SK-N-SH (cell line): ENCODE measurements around the gene TEX52. TPM values are rescaled to one million over a fixed set of nuclear protein-coding genes. Genes with fewer than 3 reads are reported as not detected.

ENCODE experiments used
- CTCF ChIA-PET: fragments of 300-600, 350-600 bp; formaldehyde crosslinking; extraction: SDS; loops from one replicate; lab custom pipeline; 2021; lab: Yijun Ruan, JAX
- POLR2A ChIA-PET: fragments of 350-600 bp; sonication (Branson Sonifier 250); formaldehyde crosslinking; extraction: SDS; loops from one replicate; lab custom pipeline; 2020; ENCODE audit warnings: antibody characterized with exemption, inconsistent platforms; lab: Yijun Ruan, JAX
- DNase-seq: peaks from one replicate; pipeline ENCODE4 v3.0.0; 2012
- H2AFZ ChIP-seq: fragments of 200-600 bp; sonication (generic); 2 replicates; pipeline ENCODE4 v1.8.1; 2016; ENCODE audit warnings: antibody characterized with exemption, mild to moderate bottlenecking, low read depth
- H3F3A ChIP-seq: fragments of 200-600 bp; sonication (generic); replicated peaks from 2 replicates; pipeline ENCODE3; 2016; ENCODE audit warnings: antibody characterized with exemption, mild to moderate bottlenecking; ENCODE audit not compliant: insufficient read depth
- H3K27ac ChIP-seq, 2 experiments: fragments of 200-500 bp in 1 of 2; fragments of 200-600 bp in 1 of 2; sonication (Bioruptor generic) in 1 of 2; sonication (generic), shearing (Covaris generic) in 1 of 2; 2 replicates each; pipeline versions ENCODE4 v1.5.1 to v1.6.1; 2014 to 2016; ENCODE audit warnings: low read depth in 2 of 2, inconsistent platforms in 1 of 2, low read length in 1 of 2, mild to moderate bottlenecking in 1 of 2, mixed read lengths in 1 of 2
- H3K27me3 ChIP-seq: fragments of 200-600 bp; sonication (generic), shearing (Covaris generic); 2 replicates; pipeline ENCODE4 v1.6.1; 2016; ENCODE audit warnings: mixed run types; ENCODE audit not compliant: insufficient read depth
- H3K36me3 ChIP-seq, 2 experiments: fragments of 200-500 bp in 1 of 2; fragments of 200-600 bp in 1 of 2; sonication (Bioruptor generic) in 1 of 2; sonication (generic) in 1 of 2; replicated peaks in 1 of 2; 2 replicates each; pipeline versions ENCODE3 to v1.5.1; 2014 to 2016; ENCODE audit warnings: low read length in 1 of 2, mild to moderate bottlenecking in 1 of 2; ENCODE audit not compliant: insufficient read depth in 2 of 2, control insufficient read depth in 1 of 2
- H3K4me1 ChIP-seq, 2 experiments: fragments of 200-500 bp in 1 of 2; fragments of 200-600 bp in 1 of 2; sonication (Bioruptor generic) in 1 of 2; sonication (generic), shearing (Covaris generic) in 1 of 2; 2 replicates each; pipeline versions ENCODE4 v1.5.1 to v1.6.1; 2014 to 2016; ENCODE audit warnings: low read depth in 1 of 2, low read length in 1 of 2, mixed run types in 1 of 2; ENCODE audit not compliant: insufficient read depth in 2 of 2, control insufficient read depth in 1 of 2
- H3K4me2 ChIP-seq: fragments of 200-600 bp; sonication (generic), shearing (Covaris generic); 2 replicates; pipeline ENCODE4 v1.6.1; 2017; ENCODE audit warnings: mixed run types
- H3K4me3 ChIP-seq, 2 experiments: fragments of 200-500 bp in 1 of 2; fragments of 200-600 bp in 1 of 2; sonication (Bioruptor generic) in 1 of 2; sonication (generic), shearing (Covaris generic) in 1 of 2; 2 replicates each; pipeline versions ENCODE4 v1.5.1 to v1.8.1; 2014 to 2016; ENCODE audit warnings: low read depth in 2 of 2, inconsistent platforms in 1 of 2, low read length in 1 of 2, mild to moderate bottlenecking in 1 of 2, mixed read lengths in 1 of 2, moderate library complexity in 1 of 2
- H3K79me2 ChIP-seq: fragments of 200-600 bp; sonication (generic); 2 replicates; pipeline ENCODE4 v1.8.1; 2017; ENCODE audit warnings: mild to moderate bottlenecking; ENCODE audit not compliant: insufficient read depth
- H3K9ac ChIP-seq: fragments of 200-600 bp; sonication (generic); 2 replicates; pipeline ENCODE4 v1.6.1; 2017; ENCODE audit warnings: mixed run types
- H3K9me2 ChIP-seq: fragments of 200-600 bp; sonication (generic); 2 replicates; pipeline ENCODE4 v1.6.1; 2017; ENCODE audit warnings: mixed run types
- H3K9me3 ChIP-seq: fragments of 200-600 bp; sonication (generic); 2 replicates; pipeline ENCODE4 v1.6.1; 2017; ENCODE audit warnings: mixed run types, mild to moderate bottlenecking, moderate library complexity
- H4K20me1 ChIP-seq: fragments of 200-600 bp; sonication (generic); 2 replicates; pipeline ENCODE4 v1.6.1; 2017; ENCODE audit warnings: mild to moderate bottlenecking, mixed run types; ENCODE audit not compliant: insufficient read depth
- CHD2 ChIP-seq: fragments of 150-350 bp; IDR thresholded peaks from 2 replicates; pipeline ENCODE4 v1.6.1; 2018; ENCODE audit warnings: low read length; ENCODE audit not compliant: partially characterized antibody
- ELF1 ChIP-seq: IDR thresholded peaks from 2 replicates; pipeline ENCODE4 v1.4.0; 2012
- EZH2phosphoT487 ChIP-seq: fragments of 200-600 bp; sonication (generic); IDR thresholded peaks from 2 replicates; pipeline ENCODE4 v1.6.1; 2017; ENCODE audit warnings: low read depth, mixed run types, mild to moderate bottlenecking, antibody characterized with exemption, moderate library complexity, borderline replicate concordance
- FOXJ3 ChIP-seq: sonication (generic); formaldehyde crosslinking; IDR thresholded peaks from 2 replicates; pipeline ENCODE4 v1.5.1; 2020; ENCODE audit warnings: mild to moderate bottlenecking, missing genetic modification reagents
- NFIC ChIP-seq: IDR thresholded peaks from 2 replicates; pipeline ENCODE4 v1.4.0; 2012; ENCODE audit warnings: borderline replicate concordance
- RCOR1 ChIP-seq: fragments of 150-350 bp; IDR thresholded peaks from 2 replicates; pipeline ENCODE4 v1.6.1; 2017; ENCODE audit warnings: antibody characterized with exemption, low read length
- TCF12 ChIP-seq: IDR thresholded peaks from 2 replicates; pipeline ENCODE4 v1.4.0; 2012
- WGBS: methylation state at CpG from one replicate; pipeline ENCODE4 v1.1.6; 2017; ENCODE audit warnings: low lambda C conversion rate; 5-methylcytosine and 5-hydroxymethylcytosine counted together
- polyA plus RNA-seq, 3 experiments: library from polyadenylated mRNA; depleted of rRNA; stranded (reverse); fragments of >200 nt; gene quantifications; 2 replicates each; pipeline ENCODE4 v1.2.3, GENCODE V29; 2012
- TF ChIP-seq, protein P1 (sequence below): fragments of 150-350 bp; IDR thresholded peaks from 2 replicates; pipeline ENCODE4 v1.6.1; 2016; ENCODE audit warnings: mild to moderate bottlenecking, low read depth, low read length

The TEX52 gene
- polyA plus RNA-seq, 1 of the 3 experiments (the other 2 are of a cell fraction): not detected

DNA sequence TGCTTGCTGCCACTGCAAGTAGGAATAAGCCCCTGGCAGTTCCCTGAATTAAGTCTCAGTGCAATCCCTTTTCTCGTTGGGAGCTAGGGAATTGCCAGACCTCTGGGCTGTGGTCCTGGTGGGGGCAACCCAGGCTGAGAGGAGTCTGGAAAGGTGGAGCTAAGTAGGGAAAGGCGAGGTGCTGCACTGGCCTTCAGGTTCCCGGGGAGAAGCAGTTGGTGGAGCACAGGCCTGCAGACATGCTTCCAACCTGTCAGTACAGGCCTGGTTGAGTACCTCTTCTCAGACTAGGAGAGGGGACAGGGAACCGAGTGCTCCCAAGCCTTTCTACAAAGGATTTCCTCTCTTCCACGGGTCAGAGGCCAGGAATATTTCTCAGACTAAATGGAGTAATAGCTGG is 23.5 kb downstream of the TEX52 start (continued):
- TF ChIP-seq ELF1: no peak

DNA sequence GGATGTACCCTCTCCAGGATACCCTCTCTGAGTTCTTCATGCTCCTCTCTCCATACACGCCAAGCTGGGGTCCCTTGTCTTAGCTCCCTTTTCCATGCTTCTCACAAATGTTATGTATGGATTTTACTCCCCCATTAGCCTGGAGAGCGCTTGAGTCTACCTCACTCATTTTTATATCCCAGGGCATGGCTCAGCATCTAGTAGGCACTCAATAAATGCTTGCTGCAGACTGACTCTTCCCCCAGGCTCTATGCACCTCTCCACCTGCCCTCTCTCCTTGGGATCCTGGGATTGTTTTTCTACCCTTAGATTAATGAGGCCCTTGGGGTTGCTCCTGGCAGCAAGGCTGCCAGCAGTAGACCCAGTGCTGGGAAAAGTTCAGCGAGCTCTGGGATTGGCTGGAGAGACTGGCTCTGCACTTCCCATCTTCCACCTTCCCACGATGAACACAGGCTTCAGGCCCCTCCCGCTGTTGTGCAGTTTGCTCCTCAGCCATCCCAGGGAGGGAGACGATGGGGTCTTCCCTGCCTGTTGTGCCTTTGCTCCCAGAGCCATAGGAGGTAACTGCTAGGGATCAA is 24.2 kb downstream of the TEX52 start:
- no peak for DNase-seq
- no peaks in the 10 kb centered on the region for H4K20me1 ChIP-seq
- H2AFZ ChIP-seq: no peak overlapping the region
- no peaks in the 10 kb centered on the region for H3K27me3 ChIP-seq
- H3F3A ChIP-seq: no peaks in the 10 kb centered on the region
- H3K9ac ChIP-seq: no peak overlapping the region
- no peak overlapping the region for H3K27ac ChIP-seq
- H3K36me3 ChIP-seq: peaks cover 0 to 5% of the 10 kb centered on the region in 2 experiments
- H3K79me2 ChIP-seq: no peaks in the 10 kb centered on the region
- no peak overlapping the region for H3K4me2 ChIP-seq
- no peaks in the 10 kb centered on the region for H3K9me3 ChIP-seq
- H3K4me3 ChIP-seq: no peak overlapping the region
- 78% methylated on average over 3 of the region's 6 CpGs for WGBS
- ChIA-PET CTCF (interaction anchor here (1.1 to 3.5 kb wide), 2 partner anchors 21 to 112 kb away, joined by 4 to 15 read pairs; no protein-coding TSS in a partner anchor), POLR2A (no interaction called here)
- TF ChIP-seq FOXJ3 (CRISPR knock-in tag): no peak
- TF ChIP-seq CHD2: no peak
- TF ChIP-seq, protein P1, sequence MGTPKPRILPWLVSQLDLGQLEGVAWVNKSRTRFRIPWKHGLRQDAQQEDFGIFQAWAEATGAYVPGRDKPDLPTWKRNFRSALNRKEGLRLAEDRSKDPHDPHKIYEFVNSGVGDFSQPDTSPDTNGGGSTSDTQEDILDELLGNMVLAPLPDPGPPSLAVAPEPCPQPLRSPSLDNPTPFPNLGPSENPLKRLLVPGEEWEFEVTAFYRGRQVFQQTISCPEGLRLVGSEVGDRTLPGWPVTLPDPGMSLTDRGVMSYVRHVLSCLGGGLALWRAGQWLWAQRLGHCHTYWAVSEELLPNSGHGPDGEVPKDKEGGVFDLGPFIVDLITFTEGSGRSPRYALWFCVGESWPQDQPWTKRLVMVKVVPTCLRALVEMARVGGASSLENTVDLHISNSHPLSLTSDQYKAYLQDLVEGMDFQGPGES: no peak
- no peak for TF ChIP-seq RCOR1
- TF ChIP-seq EZH2phosphoT487: no peak
- no peak for TF ChIP-seq TCF12
- TF ChIP-seq NFIC: no peak
- peaks cover 4 to 15% of the 10 kb centered on the region in 2 experiments; a peak in 3 of 4 replicates for H3K4me1 ChIP-seq
- no peaks in the 10 kb centered on the region for H3K9me2 ChIP-seq

DNA sequence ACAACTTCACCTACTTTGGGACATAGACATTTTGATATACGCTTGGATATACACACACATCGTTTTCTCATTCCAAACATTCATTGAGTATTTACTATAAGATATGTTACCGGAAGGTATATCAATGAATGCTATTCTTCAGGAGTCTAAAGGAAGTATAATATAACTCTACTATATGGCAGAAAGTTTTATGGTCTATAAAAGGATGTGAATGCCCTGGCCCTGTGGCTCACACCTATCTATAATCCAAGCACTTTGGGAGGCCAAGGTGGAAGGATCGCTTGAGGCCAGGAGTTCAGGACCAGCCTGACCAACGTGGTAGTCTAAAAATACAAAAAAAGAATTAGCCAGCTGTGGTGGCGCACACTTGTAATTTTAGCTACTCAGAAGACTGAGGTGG is 27.6 kb downstream of the TEX52 start:
- 93% methylated on average over 6 of the region's 6 CpGs for WGBS
- H3K9me2 ChIP-seq: no peaks in the 10 kb centered on the region
- no peak overlapping the region for H3K4me3 ChIP-seq
- no peaks in the 10 kb centered on the region; a peak in 2 of 4 replicates for H3K4me1 ChIP-seq
- H3F3A ChIP-seq: no peaks in the 10 kb centered on the region
- no peak for DNase-seq
- H3K9me3 ChIP-seq: no peaks in the 10 kb centered on the region
- peaks cover 12 to 31% of the 10 kb centered on the region in 2 experiments for H3K36me3 ChIP-seq
- no peak overlapping the region for H2AFZ ChIP-seq
- TF ChIP-seq CHD2: no peak
- TF ChIP-seq ELF1: no peak
- H3K79me2 ChIP-seq: no peaks in the 10 kb centered on the region
- H4K20me1 ChIP-seq: no peaks in the 10 kb centered on the region
- no peak overlapping the region for H3K27ac ChIP-seq
- ChIA-PET CTCF (no interaction called here), POLR2A (no interaction called here)
- H3K9ac ChIP-seq: no peak overlapping the region
- no peak overlapping the region for H3K4me2 ChIP-seq
- no peaks in the 10 kb centered on the region for H3K27me3 ChIP-seq
